ELF-1 (cell line): Measurements from ENCODE around the gene YOD1.

ENCODE experiments used
- DNase-seq: peaks from one replicate; pipeline ENCODE4 v3.0.0-alpha.2; 2016; ENCODE audit warnings: low read depth, low spot score

The YOD1 gene

GRCh38 chr1:207009182-207009850, 41.7 kb downstream of the YOD1 start:
- no peak for DNase-seq

- no peak for DNase-seq
Observed at GRCh38 chr1:207007352-207008033, 43.5 kb downstream of the YOD1 start.

- DNase-seq, result no peak
Observed at GRCh38 chr1:207006914-207007313, 44.1 kb downstream of the YOD1 start.

GRCh38 chr1:207006083-207006482, 44.9 kb downstream of the YOD1 start:
- DNase-seq, result no peak

GRCh38 chr1:207004931-207005830, 45.8 kb downstream of the YOD1 start:
- peak; percentile 71 for DNase-seq

- no peak for DNase-seq
Observed at GRCh38 chr1:207003210-207003609, 47.8 kb downstream of the YOD1 start.

GRCh38 chr1:207002724-207003146, 48.3 kb downstream of the YOD1 start:
- DNase-seq, result no peak

- DNase-seq, result no peak
Observed at GRCh38 chr1:207001492-207002245, 49.3 kb downstream of the YOD1 start.

- no peak for DNase-seq
Observed at GRCh38 chr1:207000651-207001291, 50.2 kb downstream of the YOD1 start.

GRCh38 chr1:206998816-206999215, 52.2 kb downstream of the YOD1 start:
- no peak for DNase-seq
